Lung (tissue), 12 donors: ENCODE data around the gene CAMK1D. TPM values are rescaled to one million over a fixed set of nuclear protein-coding genes. Genes with fewer than 3 reads are reported as not detected.

ENCODE experiments used
- ATAC-seq: fragments of 200-7000 bp; cut with Tn5 transposase; one replicate; pipeline ENCODE4 v1.9.1; 2020; ENCODE audit warnings: moderate number of reproducible peaks; ENCODE audit not compliant: insufficient read depth, low FRiP score
- DNase-seq, 3 donors: peaks; one replicate each; pipeline ENCODE4 v3.0.0-alpha.2; 2013 to 2017
- H3K27ac ChIP-seq, 2 donors: one replicate each; pipeline ENCODE4 v1.5.1; 2013; ENCODE audit warnings: mild to moderate bottlenecking in 2 of 2, moderate library complexity in 2 of 2, control low read depth in 1 of 2, inconsistent platforms in 1 of 2, low read depth in 1 of 2, low read length in 1 of 2
- H3K27me3 ChIP-seq, 3 donors: one replicate each; pipeline ENCODE4 v1.5.1; 2013; ENCODE audit warnings: low read length in 2 of 3; ENCODE audit not compliant: control insufficient read depth in 3 of 3, insufficient read depth in 3 of 3
- H3K36me3 ChIP-seq, 4 donors: one replicate each; pipeline ENCODE4 v1.5.1; 2013; ENCODE audit warnings: low read length in 4 of 4, mild to moderate bottlenecking in 1 of 4, moderate library complexity in 1 of 4; ENCODE audit not compliant: control insufficient read depth in 4 of 4, insufficient read depth in 4 of 4
- H3K4me1 ChIP-seq, 5 donors: one replicate each; pipeline ENCODE4 v1.5.1; 2013; ENCODE audit warnings: low read length in 5 of 5, mild to moderate bottlenecking in 2 of 5, moderate library complexity in 1 of 5; ENCODE audit not compliant: control insufficient read depth in 5 of 5, insufficient read depth in 5 of 5
- H3K4me3 ChIP-seq: one replicate; pipeline ENCODE4 v1.5.1; 2013; ENCODE audit warnings: mild to moderate bottlenecking, control low read depth, moderate library complexity
- H3K9ac ChIP-seq, 2 donors: one replicate each; pipeline ENCODE4 v1.5.1; 2013; ENCODE audit warnings: low read length in 2 of 2, control low read depth in 1 of 2; ENCODE audit not compliant: insufficient read depth in 1 of 2
- H3K9me3 ChIP-seq, 4 donors: one replicate each; pipeline ENCODE4 v1.5.1; 2013; ENCODE audit warnings: low read length in 3 of 4, mild to moderate bottlenecking in 1 of 4, moderate library complexity in 1 of 4; ENCODE audit not compliant: control insufficient read depth in 4 of 4, insufficient read depth in 3 of 4
- WGBS, 2 donors: extraction: QIAGEN DNeasy Blood & Tissue Kit; methylation state at CpG; one replicate each; pipeline ENCODE4 v1.1.7; 2013; 5-methylcytosine and 5-hydroxymethylcytosine counted together
- polyA plus RNA-seq, 2 donors: library from polyadenylated mRNA; stranded (reverse); fragments of 200-250 nt; gene quantifications; one replicate each; pipeline ENCODE4 v1.2.1, GENCODE V29; 2013
- total RNA-seq, 2 donors: library from RNA; depleted of rRNA in 1 of 2; stranded (reverse); fragments of >200 nt in 1 of 2; gene quantifications; one replicate each; pipeline ENCODE4 v1.2.1, GENCODE V29; 2014 to 2021
- TF ChIP-seq, protein P1 (sequence below): IDR thresholded peaks from 2 replicates; pipeline ENCODE4 v1.5.1; 2012; ENCODE audit warnings: mild to moderate bottlenecking; ENCODE audit errors: control extremely low read depth, extremely low read depth
- donor health status: control.
- donor health status: control.
- donor health status: Bipolar disorder and iron deficiency.
- donor health status: healthy.
- donor health status: DM: yes; HTN: yes; CAD: no.

The CAMK1D gene
- total and polyA plus RNA-seq, 4 donors: 3.2 to 37.4 (median 7.0) TPM

DNA sequence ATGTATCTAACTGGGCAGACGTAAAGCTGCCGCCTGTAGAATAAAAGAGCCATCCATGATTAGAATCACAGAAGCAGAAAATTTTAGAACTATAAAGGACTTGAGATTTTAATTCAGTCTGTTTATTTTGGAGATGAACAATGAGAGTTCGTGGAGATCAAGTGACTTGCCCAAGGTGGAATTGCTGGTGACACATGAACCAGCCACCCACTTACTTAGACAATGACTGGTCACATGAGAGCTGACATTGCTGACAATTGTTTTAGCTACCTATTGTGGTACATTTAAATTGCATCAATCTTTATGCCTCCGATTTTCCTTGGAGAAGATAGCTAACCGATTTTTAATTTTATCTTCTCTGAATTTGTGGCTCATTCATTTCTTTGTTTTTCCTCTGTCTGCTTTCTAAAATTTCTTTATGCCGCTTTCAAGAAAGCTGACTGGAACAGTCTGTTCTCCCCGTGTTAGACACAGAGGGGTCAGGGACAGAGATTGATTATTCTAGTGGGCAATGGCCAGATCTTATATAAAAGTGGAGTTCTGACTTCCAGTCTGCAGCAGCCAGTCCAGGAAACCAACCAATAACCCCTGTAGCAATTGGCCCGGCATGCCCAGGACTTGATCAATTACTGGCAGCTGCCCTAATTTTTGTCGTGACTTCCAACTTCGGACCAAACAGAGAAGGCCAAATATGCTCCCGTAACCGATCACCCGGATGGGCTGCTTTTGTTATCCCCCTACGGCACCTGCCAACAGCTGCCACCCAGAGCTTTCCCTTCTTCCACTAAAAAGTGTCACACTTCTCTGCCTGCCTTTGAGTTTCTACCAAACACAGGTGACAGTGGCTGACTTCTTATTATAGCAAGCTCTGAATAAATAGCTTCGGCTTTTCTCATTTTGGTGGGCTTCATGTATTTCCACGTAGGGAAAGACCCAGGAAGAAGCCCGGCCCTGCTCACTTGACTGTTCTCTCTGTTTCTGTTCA is 241.6 kb downstream of the CAMK1D start:
- Histone ChIP-seq H3K27me3 (peaks cover 0 to 14% (median 0%) of the 10 kb centered on the region in 3 donors), H3K4me1 (peaks cover 0 to 11% (median 1%) of the 10 kb centered on the region in 5 donors), H3K4me3 (no peak overlapping the region), H3K36me3 (no peaks in the 10 kb centered on the region), H3K9ac (no peak overlapping the region), H3K9me3 (peaks cover 0 to 5% (median 2%) of the 10 kb centered on the region in 4 donors), H3K27ac (no peak overlapping the region)
- DNase-seq: no peak
- TF ChIP-seq, protein P1, sequence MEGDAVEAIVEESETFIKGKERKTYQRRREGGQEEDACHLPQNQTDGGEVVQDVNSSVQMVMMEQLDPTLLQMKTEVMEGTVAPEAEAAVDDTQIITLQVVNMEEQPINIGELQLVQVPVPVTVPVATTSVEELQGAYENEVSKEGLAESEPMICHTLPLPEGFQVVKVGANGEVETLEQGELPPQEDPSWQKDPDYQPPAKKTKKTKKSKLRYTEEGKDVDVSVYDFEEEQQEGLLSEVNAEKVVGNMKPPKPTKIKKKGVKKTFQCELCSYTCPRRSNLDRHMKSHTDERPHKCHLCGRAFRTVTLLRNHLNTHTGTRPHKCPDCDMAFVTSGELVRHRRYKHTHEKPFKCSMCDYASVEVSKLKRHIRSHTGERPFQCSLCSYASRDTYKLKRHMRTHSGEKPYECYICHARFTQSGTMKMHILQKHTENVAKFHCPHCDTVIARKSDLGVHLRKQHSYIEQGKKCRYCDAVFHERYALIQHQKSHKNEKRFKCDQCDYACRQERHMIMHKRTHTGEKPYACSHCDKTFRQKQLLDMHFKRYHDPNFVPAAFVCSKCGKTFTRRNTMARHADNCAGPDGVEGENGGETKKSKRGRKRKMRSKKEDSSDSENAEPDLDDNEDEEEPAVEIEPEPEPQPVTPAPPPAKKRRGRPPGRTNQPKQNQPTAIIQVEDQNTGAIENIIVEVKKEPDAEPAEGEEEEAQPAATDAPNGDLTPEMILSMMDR: no peak
- WGBS, 2 donors: 91 to 93% methylated on average over 17 of the region's 17 CpGs
- no peak for ATAC-seq

DNA sequence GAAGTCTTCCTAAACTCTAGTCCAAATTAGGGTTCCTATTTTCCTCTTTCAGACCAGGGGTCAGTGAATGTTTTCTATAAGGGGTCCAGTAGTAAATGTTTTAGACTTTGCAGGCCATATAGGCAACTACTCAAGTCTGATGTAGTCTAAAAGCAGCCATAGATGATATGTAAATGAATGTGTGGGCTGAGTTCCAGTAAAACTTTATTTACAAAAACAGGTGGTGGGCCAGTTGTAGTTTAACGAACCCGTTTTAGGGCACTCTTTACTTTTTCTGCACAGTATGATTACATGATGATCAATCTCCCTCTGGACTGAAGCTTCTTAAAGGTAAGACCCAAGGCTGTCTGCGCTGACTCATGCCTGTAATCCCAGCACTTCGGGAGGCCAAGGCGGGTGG is 243.6 kb downstream of the CAMK1D start:
- TF ChIP-seq, protein P1: no peak
- Histone ChIP-seq H3K9ac (no peak overlapping the region), H3K4me3 (no peak overlapping the region), H3K9me3 (peaks cover 0 to 7% (median 2%) of the 10 kb centered on the region in 4 donors), H3K27ac (no peak overlapping the region), H3K4me1 (peaks cover 0 to 5% (median 1%) of the 10 kb centered on the region in 5 donors), H3K36me3 (no peaks in the 10 kb centered on the region), H3K27me3 (peaks cover 0 to 11% (median 0%) of the 10 kb centered on the region in 3 donors)
- ATAC-seq: no peak
- WGBS, 2 donors: 88 to 92% methylated on average over 5 of the region's 5 CpGs
- no peak for DNase-seq

DNA sequence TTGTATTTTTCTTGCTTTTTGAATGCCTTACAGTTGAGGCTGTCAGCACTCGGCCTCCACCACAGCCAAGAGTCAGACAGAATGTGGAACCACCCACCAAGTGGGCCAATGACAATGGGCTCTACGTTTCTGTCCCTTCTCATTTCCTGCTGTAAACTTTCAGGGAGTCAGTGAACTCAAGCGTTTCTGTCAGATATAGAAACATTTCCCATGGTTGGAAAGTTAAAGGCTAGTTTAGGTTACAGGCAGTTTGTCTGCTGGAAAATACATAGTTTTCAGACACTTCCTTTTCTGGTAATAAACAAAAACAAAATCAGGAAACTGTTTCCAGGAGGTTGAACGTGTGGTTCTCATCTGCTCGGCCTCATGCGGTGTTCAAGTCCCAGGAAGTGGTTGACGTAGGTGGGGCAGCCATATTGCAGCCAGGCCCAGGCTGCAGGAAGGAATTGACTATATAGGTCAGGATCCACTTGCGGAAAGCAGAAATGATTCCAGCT is 245.1 kb downstream of the CAMK1D start:
- Histone ChIP-seq H3K4me3 (no peak overlapping the region), H3K4me1 (peaks cover 0 to 1% (median 0%) of the 10 kb centered on the region in 5 donors), H3K9ac (no peak overlapping the region), H3K9me3 (peaks cover 0 to 7% (median 2%) of the 10 kb centered on the region in 4 donors), H3K27ac (no peak overlapping the region), H3K27me3 (peaks cover 0 to 3% (median 0%) of the 10 kb centered on the region in 3 donors), H3K36me3 (no peaks in the 10 kb centered on the region)
- ATAC-seq (no peak), DNase-seq (peak in 1 of 3 donors; percentile 42)
- TF ChIP-seq, protein P1: no peak
- WGBS, 2 donors: 44 to 52% methylated on average over 8 of the region's 8 CpGs
